Uterus (tissue), 4 donors: ENCODE data around the gene PRRX2. TPM values are rescaled to one million over a fixed set of nuclear protein-coding genes. Genes with fewer than 3 reads are reported as not detected.

Experiments used
- DNase-seq, 2 donors: peaks; one replicate each; pipeline ENCODE4 v3.0.0-alpha.2; 2019 to 2020
- H3K27ac ChIP-seq, 2 donors: fragments of 200-600 bp; sonication (generic); 1 replicate in 1 of 2; 2 replicates in 1 of 2; pipeline ENCODE4 v1.5.1; 2016 to 2018
- H3K27me3 ChIP-seq, 2 donors: fragments of 200-600 bp; sonication (generic); one replicate each; pipeline ENCODE4 v1.5.1; 2018 to 2019; ENCODE audit warnings: control low read depth in 1 of 2
- H3K36me3 ChIP-seq, 2 donors: fragments of 200-600 bp; sonication (generic); one replicate each; pipeline ENCODE4 v1.5.1; 2019; ENCODE audit warnings: control low read depth in 1 of 2
- H3K4me1 ChIP-seq, 2 donors: fragments of 200-600 bp; sonication (generic); one replicate each; pipeline ENCODE4 v1.5.1; 2018 to 2019; ENCODE audit warnings: control low read depth in 1 of 2
- H3K4me3 ChIP-seq, 2 donors: fragments of 200-600 bp; sonication (generic); 1 replicate in 1 of 2; 2 replicates in 1 of 2; pipeline ENCODE4 v1.5.1; 2018 to 2019; ENCODE audit warnings: mild to moderate bottlenecking in 1 of 2
- H3K9me3 ChIP-seq, 2 donors: fragments of 200-600 bp; sonication (generic); one replicate each; pipeline ENCODE4 v1.5.1; 2019; ENCODE audit warnings: control low read depth in 1 of 2
- CTCF ChIP-seq, 4 experiments: fragments of 200-600 bp in 2 of 4; fragments of 450-650 bp in 2 of 4; sonication (generic) in 2 of 4; IDR thresholded peaks; one replicate each; pipeline ENCODE4 v1.5.1; 2016 to 2019; ENCODE audit warnings: antibody characterized with exemption in 4 of 4, mild to moderate bottlenecking in 2 of 4, moderate library complexity in 1 of 4
- POLR2A ChIP-seq, 2 donors: fragments of 450-650 bp; IDR thresholded peaks; one replicate each; pipeline ENCODE4 v1.6.1; 2016; ENCODE audit warnings: antibody characterized with exemption in 2 of 2, mild to moderate bottlenecking in 1 of 2, moderate library complexity in 1 of 2
- intact Hi-C: fragments of 100-400 bp; cut with DNase I; formaldehyde crosslinking; loops from one replicate; pipeline ENCODE4 v1.15.1; 2023; ENCODE audit warnings: low total_unique reads
- total RNA-seq, 4 donors: library from RNA; depleted of rRNA in 3 of 4; stranded (reverse); fragments of >200 nt in 3 of 4; gene quantifications; one replicate each; pipeline versions ENCODE4 v1.1.0 to v1.2.4, GENCODE V29; 2014 to 2023
- donor health status: DM: yes; HTN: yes; CAD: no.

PRRX2 gene
- total RNA-seq, 4 donors from 2014 or later, result 3.5 to 5.5 TPM; not detected in 2

- H3K9me3 ChIP-seq, result no peaks in the 10 kb centered on the region
- H3K4me1 ChIP-seq, result no peaks in the 10 kb centered on the region
- H3K27me3 ChIP-seq, result peaks cover 0 to 5% of the 10 kb centered on the region in 2 donors
- no peak for DNase-seq
- H3K27ac ChIP-seq, result no peak overlapping the region
- intact Hi-C loops, result no loop called here
- TF ChIP-seq POLR2A (IDR thresholded peaks at IDR 0.05) (no peak), CTCF (IDR thresholded peaks at IDR 0.05) (no peak)
- H3K4me3 ChIP-seq, result no peak overlapping the region
- no peaks in the 10 kb centered on the region for H3K36me3 ChIP-seq
Measured at GRCh38 chr9:129667378-129667777, 1.9 kb downstream of the PRRX2 start.

- Histone ChIP-seq H3K27me3 (peaks cover 0 to 5% of the 10 kb centered on the region in 2 donors), H3K36me3 (no peaks in the 10 kb centered on the region), H3K9me3 (no peaks in the 10 kb centered on the region), H3K27ac (no peak overlapping the region), H3K4me3 (no peak overlapping the region), H3K4me1 (no peaks in the 10 kb centered on the region)
- no peak for TF ChIP-seq POLR2A (IDR thresholded peaks at IDR 0.05)
- TF ChIP-seq CTCF (IDR thresholded peaks at IDR 0.05), result no peak
- intact Hi-C loops, result no loop called here
- no peak for DNase-seq
Measured at GRCh38 chr9:129667850-129668249, 2.4 kb downstream of the PRRX2 start.

- Histone ChIP-seq H3K9me3 (no peaks in the 10 kb centered on the region), H3K4me3 (no peak overlapping the region), H3K4me1 (no peaks in the 10 kb centered on the region), H3K36me3 (no peaks in the 10 kb centered on the region), H3K27me3 (peaks cover 0 to 5% of the 10 kb centered on the region in 2 donors), H3K27ac (no peak overlapping the region)
- no peak for TF ChIP-seq CTCF (IDR thresholded peaks at IDR 0.05)
- intact Hi-C loops, result no loop called here
- DNase-seq, result no peak
Measured at GRCh38 chr9:129669141-129669718, 3.8 kb downstream of the PRRX2 start.

- TF ChIP-seq CTCF (IDR thresholded peaks at IDR 0.05) (no peak), POLR2A (IDR thresholded peaks at IDR 0.05) (no peak)
- Histone ChIP-seq H3K36me3 (no peaks in the 10 kb centered on the region), H3K9me3 (no peaks in the 10 kb centered on the region), H3K27me3 (peaks cover 0 to 5% of the 10 kb centered on the region in 2 donors), H3K4me3 (no peak overlapping the region), H3K4me1 (no peaks in the 10 kb centered on the region), H3K27ac (no peak overlapping the region)
- intact Hi-C loops, result no loop called here
- no peak for DNase-seq
Measured at GRCh38 chr9:129669946-129670345, 4.5 kb downstream of the PRRX2 start.

GRCh38 chr9:129671065-129671464, 5.6 kb downstream of the PRRX2 start:
- Histone ChIP-seq H3K4me3 (no peak overlapping the region), H3K9me3 (no peaks in the 10 kb centered on the region), H3K36me3 (no peaks in the 10 kb centered on the region), H3K27ac (no peak overlapping the region), H3K27me3 (peaks cover 0 to 5% of the 10 kb centered on the region in 2 donors), H3K4me1 (no peaks in the 10 kb centered on the region)
- no peak for TF ChIP-seq CTCF (IDR thresholded peaks at IDR 0.05)
- TF ChIP-seq POLR2A (IDR thresholded peaks at IDR 0.05), result no peak
- intact Hi-C loops, result no loop called here
- no peak for DNase-seq
